ENCODE data around the gene C16orf46.

DNA sequence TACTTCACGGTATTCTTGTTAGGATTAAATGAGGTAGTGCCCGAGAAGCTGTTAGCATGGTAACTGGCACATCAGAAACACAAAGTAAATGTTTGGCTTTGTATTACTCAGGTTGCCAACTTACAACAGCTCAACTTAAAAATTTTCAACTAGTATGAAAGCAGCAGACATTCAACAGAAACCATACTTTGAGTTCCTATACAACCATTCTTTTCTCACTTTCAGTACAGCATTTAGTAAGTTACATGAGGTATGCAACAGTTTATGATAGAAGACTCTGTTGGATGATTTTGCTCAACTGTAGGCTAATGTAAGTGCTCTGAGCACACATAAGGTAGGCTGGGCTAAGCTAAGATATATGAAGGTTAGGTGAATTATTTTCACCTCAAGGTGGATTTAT is 62.4 kb downstream of the C16orf46 start:
- TF ChIP-seq POLR2A (IDR thresholded peaks at IDR 0.05), result no peak
- TF ChIP-seq, protein P1, sequence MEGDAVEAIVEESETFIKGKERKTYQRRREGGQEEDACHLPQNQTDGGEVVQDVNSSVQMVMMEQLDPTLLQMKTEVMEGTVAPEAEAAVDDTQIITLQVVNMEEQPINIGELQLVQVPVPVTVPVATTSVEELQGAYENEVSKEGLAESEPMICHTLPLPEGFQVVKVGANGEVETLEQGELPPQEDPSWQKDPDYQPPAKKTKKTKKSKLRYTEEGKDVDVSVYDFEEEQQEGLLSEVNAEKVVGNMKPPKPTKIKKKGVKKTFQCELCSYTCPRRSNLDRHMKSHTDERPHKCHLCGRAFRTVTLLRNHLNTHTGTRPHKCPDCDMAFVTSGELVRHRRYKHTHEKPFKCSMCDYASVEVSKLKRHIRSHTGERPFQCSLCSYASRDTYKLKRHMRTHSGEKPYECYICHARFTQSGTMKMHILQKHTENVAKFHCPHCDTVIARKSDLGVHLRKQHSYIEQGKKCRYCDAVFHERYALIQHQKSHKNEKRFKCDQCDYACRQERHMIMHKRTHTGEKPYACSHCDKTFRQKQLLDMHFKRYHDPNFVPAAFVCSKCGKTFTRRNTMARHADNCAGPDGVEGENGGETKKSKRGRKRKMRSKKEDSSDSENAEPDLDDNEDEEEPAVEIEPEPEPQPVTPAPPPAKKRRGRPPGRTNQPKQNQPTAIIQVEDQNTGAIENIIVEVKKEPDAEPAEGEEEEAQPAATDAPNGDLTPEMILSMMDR (IDR thresholded peaks at IDR 0.05), result no peak

Measured in Peyer's patch (tissue), 4 donors.